Measurements from ENCODE around the gene PLPP7.

DNA sequence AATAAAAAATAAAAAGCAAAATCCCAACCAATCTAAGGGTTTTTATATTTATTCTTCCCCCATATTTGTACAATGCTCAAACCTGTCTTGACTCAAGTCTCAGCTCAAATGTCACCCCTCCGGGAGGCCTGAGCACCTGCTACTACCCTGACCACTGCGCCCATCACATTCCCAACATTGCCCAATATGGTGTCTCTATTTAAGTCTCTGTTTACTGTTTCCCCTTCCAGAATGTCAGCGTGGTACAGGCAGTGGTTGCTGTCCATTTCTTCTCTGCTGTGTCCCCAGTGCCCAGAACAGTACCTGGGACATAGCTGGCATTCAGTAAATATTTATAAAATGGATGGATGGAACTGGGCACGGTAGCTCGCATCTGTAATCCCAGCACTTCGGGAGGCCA is 57.0 kb downstream of the PLPP7 start:
- TF ChIP-seq GATA2 (IDR thresholded peaks at IDR 0.05; ENCODE audit: low read depth, low read length) (no peak), GATA3 (IDR thresholded peaks at IDR 0.05; ENCODE audit: low read depth, low read length) (no peak)
